Calu3 (cell line): ENCODE data around the gene NOL11. TPM values are rescaled to one million over a fixed set of nuclear protein-coding genes. Genes with fewer than 3 reads are reported as not detected.
"Not testable (repeated sequence)": the region's sequence is repeated elsewhere in the genome, so short reads cannot be mapped to it uniquely, and the experiment has no call there.

Experiments
- BruUV-seq: library from RNA; stranded (reverse); fragments of 400-500 nt; replicated peaks from 2 replicates; lab custom pipeline; 2021; lab: Mats Ljungman, UMichigan
- CTCF ChIA-PET: fragments of 300-600 bp; sonication (Branson Sonifier 250); formaldehyde crosslinking; loops from one replicate; lab custom pipeline; 2022; ENCODE audit warnings: antibody characterized with exemption; lab: Charles Lee
- DNase-seq: peaks from one replicate; pipeline ENCODE4 v3.0.0; 2022
- H3K27ac Mint-ChIP-seq: one replicate; pipeline ENCODE4 v1.8.0; 2022; ENCODE audit warnings: mixed read lengths; ENCODE audit not compliant: unreplicated experiment
- H3K27me3 Mint-ChIP-seq: one replicate; pipeline ENCODE4 v1.8.0; 2022; ENCODE audit warnings: mixed read lengths; ENCODE audit not compliant: unreplicated experiment
- H3K36me3 Mint-ChIP-seq: one replicate; pipeline ENCODE4 v1.8.0; 2022; ENCODE audit warnings: mild to moderate bottlenecking, moderate library complexity, mixed read lengths; ENCODE audit not compliant: insufficient read depth, unreplicated experiment
- H3K4me1 Mint-ChIP-seq: one replicate; pipeline ENCODE4 v1.8.0; 2022; ENCODE audit warnings: mild to moderate bottlenecking, low read depth, mixed read lengths; ENCODE audit not compliant: unreplicated experiment
- H3K4me3 Mint-ChIP-seq: one replicate; pipeline ENCODE4 v1.8.0; 2022; ENCODE audit warnings: mild to moderate bottlenecking, low read depth, moderate library complexity, mixed read lengths; ENCODE audit not compliant: unreplicated experiment
- H3K9me3 Mint-ChIP-seq: one replicate; pipeline ENCODE4 v1.8.0; 2022; ENCODE audit warnings: low read depth, mixed read lengths; ENCODE audit not compliant: unreplicated experiment
- CTCF ChIP-seq: fragments of 200-600 bp; IDR thresholded peaks from one replicate; pipeline ENCODE4 v1.8.0; 2022; ENCODE audit warnings: antibody characterized with exemption; ENCODE audit not compliant: unreplicated experiment
- intact Hi-C: fragments of 100-400 bp; cut with micrococcal nuclease; formaldehyde crosslinking; loops from one replicate; pipeline ENCODE4 v1.10.0; 2022; ENCODE audit not compliant: unreplicated experiment
- total RNA-seq: library from RNA; stranded (reverse); gene quantifications from 2 replicates; pipeline ENCODE4 v1.2.3, GENCODE V29; 2022

NOL11 gene
- total RNA-seq, 1 experiment from 2014 or later = 64.8 TPM

- no peak overlapping the region for H3K4me3 Mint-ChIP-seq
- no peak for DNase-seq
- H3K36me3 Mint-ChIP-seq = no peaks in the 10 kb centered on the region
- CTCF ChIA-PET = interaction anchor here (0.6 to 1.6 kb wide), 3 partner anchors 10 to 49 kb away, joined by 3 to 5 read pairs (median 4); no protein-coding TSS in a partner anchor
- peaks cover 8% of the 10 kb centered on the region for H3K4me1 Mint-ChIP-seq
- no peaks in the 10 kb centered on the region for H3K9me3 Mint-ChIP-seq
- no peaks in the 10 kb centered on the region for H3K27me3 Mint-ChIP-seq
- BruUV-seq = no TSS peak
- no peak for TF ChIP-seq CTCF
- no peak overlapping the region for H3K27ac Mint-ChIP-seq
- intact Hi-C loops = no loop called here
These were observed 20.8 kb upstream of the NOL11 start for GRCh38 chr17:67696853-67697498.

- Mint-ChIP-seq H3K4me1 (peaks cover 8% of the 10 kb centered on the region), H3K4me3 (no peak overlapping the region), H3K36me3 (no peaks in the 10 kb centered on the region), H3K27me3 (no peaks in the 10 kb centered on the region), H3K27ac (no peak overlapping the region), H3K9me3 (no peaks in the 10 kb centered on the region)
- no TSS peak for BruUV-seq
- no peak for DNase-seq
- TF ChIP-seq CTCF = no peak
- CTCF ChIA-PET = interaction anchor here (0.7 kb wide), 1 partner anchor 97 kb away, joined by 4 read pairs; no protein-coding TSS in a partner anchor
- intact Hi-C loops = no loop called here
These were observed 17.6 kb upstream of the NOL11 start for GRCh38 chr17:67700037-67700724.

- intact Hi-C loops = no loop called here
- Mint-ChIP-seq H3K9me3 (no peaks in the 10 kb centered on the region), H3K27me3 (no peaks in the 10 kb centered on the region), H3K4me1 (peaks cover 8% of the 10 kb centered on the region), H3K27ac (no peak overlapping the region), H3K4me3 (no peak overlapping the region), H3K36me3 (no peaks in the 10 kb centered on the region)
- no TSS peak for BruUV-seq
- no peak for DNase-seq
- no peak for TF ChIP-seq CTCF
- CTCF ChIA-PET = no interaction called here
These were observed 17.0 kb upstream of the NOL11 start for GRCh38 chr17:67700725-67701119.

- H3K9me3 Mint-ChIP-seq, intact Hi-C loops, DNase-seq, H3K36me3 Mint-ChIP-seq, H3K4me3 Mint-ChIP-seq, H3K27me3 Mint-ChIP-seq, CTCF ChIA-PET, H3K4me1 Mint-ChIP-seq, BruUV-seq, H3K27ac Mint-ChIP-seq: not testable (repeated sequence)
These were observed 14.9 kb upstream of the NOL11 start for GRCh38 chr17:67702861-67703260.
